IMR-90 (cell line): ENCODE results near the gene AP4M1. TPM values are rescaled to one million over a fixed set of nuclear protein-coding genes. Genes with fewer than 3 reads are reported as not detected.

Source experiments
- ATAC-seq: fragments of 200-7000 bp; cut with Tn5 transposase; 2 replicates; pipeline ENCODE4 v1.9.1; 2020; ENCODE audit warnings: low read depth, mild to moderate bottlenecking, moderate library complexity
- BruUV-seq: library from RNA; stranded (reverse); fragments of 400-500 nt; replicated peaks from 2 replicates; lab custom pipeline; 2021; lab: Mats Ljungman, UMichigan
- CTCF ChIA-PET: fragments of 300-600 bp; formaldehyde crosslinking; extraction: SDS; loops from one replicate; lab custom pipeline; 2021; ENCODE audit warnings: antibody characterized with exemption; lab: Yijun Ruan, JAX
- POLR2A ChIA-PET: fragments of 300-600 bp; sonication (Branson Sonifier 250); formaldehyde crosslinking; loops from one replicate; lab custom pipeline; 2022; ENCODE audit warnings: antibody characterized with exemption; ENCODE audit not compliant: unreplicated experiment; lab: Charles Lee
- DNase-seq: peaks from one replicate; pipeline ENCODE4 v3.0.0; 2013
- H2AFZ ChIP-seq: replicated peaks from 2 replicates; pipeline ENCODE3; 2013; ENCODE audit warnings: low read length, mild to moderate bottlenecking; ENCODE audit not compliant: poor library complexity
- H2AK5ac ChIP-seq: 2 replicates; pipeline ENCODE4 v1.6.1; 2013; ENCODE audit warnings: low read depth, low read length, inconsistent platforms
- H2AK9ac ChIP-seq: replicated peaks from 2 replicates; pipeline ENCODE3; 2013; ENCODE audit warnings: mild to moderate bottlenecking, low read depth, low read length, moderate library complexity; ENCODE audit not compliant: poor library complexity
- H2BK120ac ChIP-seq: 2 replicates; pipeline ENCODE4 v1.6.1; 2013; ENCODE audit warnings: low read depth, low read length, inconsistent platforms
- H2BK15ac ChIP-seq: 3 replicates; pipeline ENCODE4 v1.6.1; 2013; ENCODE audit warnings: low read depth, low read length, inconsistent platforms
- H2BK20ac ChIP-seq: 2 replicates; pipeline ENCODE4 v1.6.1; 2013; ENCODE audit warnings: low read depth, mild to moderate bottlenecking, inconsistent platforms, low read length, moderate library complexity
- H2BK5ac ChIP-seq: 2 replicates; pipeline ENCODE4 v1.6.1; 2013; ENCODE audit warnings: mild to moderate bottlenecking, low read depth, low read length, inconsistent platforms; ENCODE audit not compliant: poor library complexity, severe bottlenecking
- H3K14ac ChIP-seq: replicated peaks from 2 replicates; pipeline ENCODE4 v1.6.1; 2013; ENCODE audit warnings: low read depth, low read length, inconsistent platforms
- H3K18ac ChIP-seq: 2 replicates; pipeline ENCODE4 v1.6.1; 2013; ENCODE audit warnings: low read depth, low read length, control low read depth
- H3K23ac ChIP-seq: 2 replicates; pipeline ENCODE4 v1.6.1; 2013; ENCODE audit warnings: low read depth, low read length, inconsistent platforms
- H3K27ac ChIP-seq: 2 replicates; pipeline ENCODE4 v1.5.1; 2013; ENCODE audit warnings: mild to moderate bottlenecking, control low read depth, low read length; ENCODE audit not compliant: insufficient read depth
- H3K27me3 ChIP-seq: 2 replicates; pipeline ENCODE4 v1.6.1; 2013; ENCODE audit warnings: low read length; ENCODE audit not compliant: control insufficient read depth, insufficient read depth
- H3K36me3 ChIP-seq: 2 replicates; pipeline ENCODE4 v1.6.1; 2013; ENCODE audit warnings: low read length, mixed read lengths; ENCODE audit not compliant: control insufficient read depth, insufficient read depth
- H3K4ac ChIP-seq: 2 replicates; pipeline ENCODE4 v1.6.1; 2013; ENCODE audit warnings: low read depth, low read length, inconsistent platforms
- H3K4me1 ChIP-seq: 2 replicates; pipeline ENCODE4 v1.6.1; 2013; ENCODE audit warnings: low read length, mixed read lengths; ENCODE audit not compliant: control insufficient read depth, insufficient read depth
- H3K4me2 ChIP-seq: 2 replicates; pipeline ENCODE4 v1.6.1; 2013; ENCODE audit warnings: low read depth, mild to moderate bottlenecking, control low read depth, low read length, moderate library complexity
- H3K4me3 ChIP-seq: 2 replicates; pipeline ENCODE4 v1.5.1; 2013; ENCODE audit warnings: low read depth, mild to moderate bottlenecking, control low read depth, low read length, moderate library complexity; ENCODE audit not compliant: insufficient read depth
- H3K56ac ChIP-seq: 2 replicates; pipeline ENCODE4 v1.6.1; 2013; ENCODE audit warnings: low read length, inconsistent platforms; ENCODE audit not compliant: insufficient read depth; ENCODE audit errors: extremely low read depth
- H3K79me1 ChIP-seq, 2 experiments: 2 replicates each; pipeline ENCODE4 v1.6.1; 2013; ENCODE audit warnings: low read length in 2 of 2, inconsistent platforms in 1 of 2, low read depth in 1 of 2
- H3K9ac ChIP-seq: 2 replicates; pipeline ENCODE4 v1.6.1; 2013; ENCODE audit warnings: low read depth, low read length, control low read depth
- H3K9me1 ChIP-seq: 2 replicates; pipeline ENCODE4 v1.6.1; 2013; ENCODE audit warnings: low read length, inconsistent platforms; ENCODE audit not compliant: insufficient read depth
- H3K9me3 ChIP-seq: 2 replicates; pipeline ENCODE4 v1.6.1; 2013; ENCODE audit warnings: low read length; ENCODE audit not compliant: control insufficient read depth, insufficient read depth
- H4K20me1 ChIP-seq: 2 replicates; pipeline ENCODE4 v1.6.1; 2013; ENCODE audit warnings: low read length, inconsistent platforms; ENCODE audit not compliant: insufficient read depth
- H4K5ac ChIP-seq: 2 replicates; pipeline ENCODE4 v1.6.1; 2013; ENCODE audit warnings: mild to moderate bottlenecking, low read depth, low read length, control low read depth
- H4K8ac ChIP-seq, 2 experiments: 2 replicates each; pipeline ENCODE4 v1.6.1; 2013; ENCODE audit warnings: low read depth in 2 of 2, low read length in 2 of 2, control low read depth in 1 of 2, inconsistent platforms in 1 of 2
- H4K91ac ChIP-seq: 2 replicates; pipeline ENCODE4 v1.6.1; 2013; ENCODE audit warnings: low read depth, low read length, inconsistent platforms; ENCODE audit not compliant: insufficient read depth
- CEBPB ChIP-seq: IDR thresholded peaks from 2 replicates; pipeline ENCODE4 v1.6.1; 2012; ENCODE audit warnings: low read depth, low read length, improper control_type of control experiment
- MAFK ChIP-seq: IDR thresholded peaks from 2 replicates; pipeline ENCODE4 v1.6.1; 2012; ENCODE audit warnings: low read depth, low read length, improper control_type of control experiment
- WGBS, 2 experiments: methylation state at CpG; one replicate each; pipeline versions ENCODE4 v1.1.5 to v1.1.7; 2013; ENCODE audit warnings: missing lambda C conversion rate in 2 of 2; ENCODE audit not compliant: insufficient read length in 1 of 2; ENCODE audit errors: extremely low coverage in 2 of 2; 5-methylcytosine and 5-hydroxymethylcytosine counted together
- dilution Hi-C: fragments of 300-500 bp; cut with HindIII; formaldehyde crosslinking; loops from one replicate; pipeline ENCODE4 v1.14.3; 2018; ENCODE audit warnings: low sequenced_read_pairs; ENCODE audit not compliant: unreplicated experiment
- in situ Hi-C: fragments of 300-500 bp; cut with MboI; formaldehyde crosslinking; loops from 3 replicates; pipeline ENCODE4 v1.14.3; 2019; ENCODE audit warnings: low sequenced_read_pairs, inconsistent platforms, mixed read lengths
- intact Hi-C: fragments of 100-400 bp; cut with micrococcal nuclease; formaldehyde crosslinking; loops from 2 replicates; pipeline ENCODE4 v1.10.0; 2022
- polyA plus RNA-seq, 3 experiments: library from polyadenylated mRNA; depleted of rRNA; stranded (reverse); fragments of >200 nt; gene quantifications; 2 replicates each; pipeline ENCODE4 v1.2.3, GENCODE V29; 2012; ENCODE audit warnings: low replicate concordance in 1 of 3
- total RNA-seq: library from RNA; depleted of rRNA; stranded (reverse); fragments of >200 nt; gene quantifications from 2 replicates; pipeline ENCODE4 v1.2.3, GENCODE V29; 2012

Gene AP4M1
- total and polyA plus RNA-seq, 2 of the 4 experiments (the other 2 are of a cell fraction): 21.1 to 21.4 TPM

DNA sequence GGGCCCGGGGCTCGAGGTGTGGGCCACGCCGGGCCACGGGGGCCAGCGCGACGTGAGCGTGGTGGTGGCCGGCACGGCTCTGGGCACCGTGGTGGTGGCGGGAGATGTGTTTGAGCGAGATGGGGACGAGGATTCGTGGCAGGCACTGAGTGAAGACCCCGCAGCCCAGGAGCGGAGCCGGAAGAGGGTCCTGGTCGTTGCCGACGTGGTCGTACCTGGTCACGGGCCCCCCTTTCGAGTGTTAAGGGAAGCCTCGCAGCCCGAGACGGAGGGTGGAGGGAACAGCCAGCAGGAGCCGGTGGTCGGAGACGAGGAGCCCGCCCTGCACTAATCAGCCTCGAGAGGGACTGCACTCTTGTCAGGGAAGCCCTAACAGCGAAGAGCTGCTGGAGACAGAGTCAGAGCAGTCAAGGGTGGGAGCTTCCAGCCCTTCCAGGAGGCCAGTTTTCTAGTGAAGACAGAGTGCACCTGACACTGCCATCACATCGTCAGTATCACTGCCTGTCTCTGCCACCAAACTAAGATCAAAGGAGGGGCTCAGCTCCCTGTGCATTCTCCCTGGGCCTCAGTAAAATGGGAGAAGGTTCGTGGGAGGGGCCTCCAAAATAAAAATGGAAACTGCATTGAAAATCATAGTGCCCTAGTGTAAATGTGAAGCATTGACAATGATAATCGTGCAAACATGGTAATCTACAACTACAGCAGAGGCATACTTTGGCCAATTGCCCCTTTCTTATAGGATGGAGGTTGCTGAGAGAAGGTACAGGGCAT is 26.6 kb downstream of the AP4M1 start:
- Histone ChIP-seq H3K79me1 (peaks cover 12 to 43% of the 10 kb centered on the region in 2 experiments; a peak in 3 of 4 replicates), H3K9ac (peak overlapping the region; percentile 97), H4K20me1 (no peaks in the 10 kb centered on the region), H2BK15ac (peak overlapping the region; percentile 1; the same call in 1 of the 3 replicates), H2AK5ac (peak overlapping the region; percentile 86), H3K36me3 (peaks cover 4% of the 10 kb centered on the region; the same call in 1 of the 2 replicates), H4K91ac (peak overlapping the region; percentile 78), H3K9me1 (peaks cover 4% of the 10 kb centered on the region; the same call in 1 of the 2 replicates), H2BK20ac (no peak overlapping the region), H4K8ac (peak overlapping the region; percentile 92 to 94), H2BK120ac (peak overlapping the region; percentile 4; the same call in 1 of the 2 replicates), H2AFZ (peak overlapping the region; percentile 92), H3K18ac (peak overlapping the region; percentile 13; the same call in 1 of the 2 replicates), H3K23ac (peak overlapping the region; percentile 94), H2BK5ac (peak overlapping the region; percentile 92), H3K4me3 (peak overlapping the region; percentile 68), H2AK9ac (peak overlapping the region; percentile 96), H3K27ac (peak overlapping the region; percentile 94), H3K27me3 (no peaks in the 10 kb centered on the region), H3K56ac (peak overlapping the region; percentile 17; the same call in 1 of the 2 replicates), H4K5ac (peak overlapping the region; percentile 75), H3K4me1 (peaks cover 2% of the 10 kb centered on the region; the same call in 1 of the 2 replicates), H3K4me2 (peak overlapping the region; percentile 88), H3K9me3 (no peaks in the 10 kb centered on the region), H3K4ac (peak overlapping the region; percentile 93), H3K14ac (peak overlapping the region; percentile 82)
- no TSS peak for BruUV-seq
- in situ Hi-C loops: no loop called here
- ATAC-seq (peak; percentile 10), DNase-seq (no peak)
- intact Hi-C loops: no loop called here
- 4% methylated on average over 25 of the region's 37 CpGs; no CpG with 5 or more reads in 1 of the 2 experiments for WGBS, 2 experiments
- POLR2A ChIA-PET: no interaction called here
- dilution Hi-C loops: no loop called here
- TF ChIP-seq MAFK: no peak
- TF ChIP-seq CEBPB: no peak
- CTCF ChIA-PET: interaction anchor here (0.6 kb wide), 1 partner anchor 138 kb away, joined by 3 read pairs; no protein-coding TSS in a partner anchor
